Activated T-cell treated with anti-CD3 and anti-CD28 coated beads for 4 hours (primary cell): Measurements from ENCODE around the gene KREMEN1.
"Not testable (repeated sequence)": the region's sequence is repeated elsewhere in the genome, so short reads cannot be mapped to it uniquely, and the experiment has no call there.

Experiments used
- DNase-seq: peaks from one replicate; pipeline ENCODE4 v3.0.0-alpha.2; 2020

Gene KREMEN1

DNA sequence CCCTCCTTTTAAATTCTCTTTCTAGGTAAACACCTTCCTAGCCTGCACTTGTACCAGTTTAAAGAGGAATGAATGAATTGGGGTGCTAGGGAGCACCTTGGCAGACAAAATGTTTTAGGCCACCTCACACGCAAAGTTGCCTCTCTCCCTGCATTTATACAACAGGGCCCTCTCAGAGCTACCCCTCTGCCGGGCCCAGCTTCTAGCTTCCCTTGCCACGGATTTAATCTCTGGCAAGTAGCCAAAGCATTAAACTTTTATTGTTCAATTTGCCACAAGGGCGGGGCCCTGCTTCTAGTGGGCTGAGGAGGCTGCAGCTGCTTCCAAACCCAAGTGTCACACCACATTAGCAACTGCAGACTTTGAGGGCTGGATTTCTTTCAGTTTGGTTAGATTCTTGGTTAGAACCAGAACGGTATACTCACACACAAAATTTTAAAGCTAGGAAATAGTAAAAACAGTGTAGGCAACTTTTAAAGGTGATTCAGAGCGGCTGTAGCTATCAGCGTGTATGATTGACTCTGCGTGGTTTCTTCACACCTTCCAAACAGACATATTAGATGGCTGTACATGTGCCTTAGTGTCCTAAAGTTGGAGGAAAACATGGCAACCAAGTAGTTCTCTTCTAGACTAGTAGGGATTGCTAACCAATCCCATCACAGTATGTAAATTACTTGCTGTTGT lies 6.5 kb downstream of the KREMEN1 start:
- DNase-seq = no peak

DNA sequence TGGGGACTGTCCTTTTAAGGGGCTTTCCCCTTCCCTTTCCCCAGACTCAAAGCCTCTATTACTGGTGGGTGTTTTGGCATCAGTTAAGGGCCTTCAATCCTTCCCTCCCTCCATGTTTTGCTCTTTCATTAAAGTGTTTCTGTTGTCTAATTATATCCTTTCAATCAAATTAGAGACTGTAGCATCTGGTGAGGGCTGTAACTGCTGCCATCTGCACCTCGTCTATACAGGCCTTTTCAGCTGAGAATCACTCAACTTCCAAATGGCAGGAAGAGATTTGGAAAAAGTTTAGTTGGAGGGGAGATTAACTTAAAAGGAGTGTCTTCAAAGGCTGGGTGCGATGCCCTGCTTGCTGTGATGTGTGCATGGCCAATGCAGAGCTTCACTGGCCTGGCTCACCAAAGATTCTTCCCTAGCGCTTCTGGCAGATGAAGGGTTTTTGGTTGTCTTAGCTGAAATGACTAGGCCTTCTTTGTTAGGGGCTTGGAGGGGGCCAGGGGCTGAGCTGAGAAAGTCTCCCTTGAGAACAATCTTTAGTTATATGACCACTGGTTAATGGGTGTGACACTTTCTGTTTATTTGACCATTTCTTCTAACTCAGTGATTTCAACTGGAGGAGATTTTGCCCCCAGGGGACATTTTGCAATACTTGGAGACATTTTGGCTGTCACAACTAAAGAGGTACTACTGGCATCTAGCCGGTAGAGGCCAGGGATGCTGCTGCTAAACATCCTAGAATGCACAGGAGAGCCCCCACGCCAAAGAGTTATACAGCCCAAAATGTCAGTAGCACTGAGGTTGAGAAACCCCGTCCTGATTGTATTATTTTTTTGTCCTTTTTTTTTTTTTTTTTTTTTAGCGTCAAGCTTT lies 7.5 kb downstream of the KREMEN1 start:
- DNase-seq = no peak

DNA sequence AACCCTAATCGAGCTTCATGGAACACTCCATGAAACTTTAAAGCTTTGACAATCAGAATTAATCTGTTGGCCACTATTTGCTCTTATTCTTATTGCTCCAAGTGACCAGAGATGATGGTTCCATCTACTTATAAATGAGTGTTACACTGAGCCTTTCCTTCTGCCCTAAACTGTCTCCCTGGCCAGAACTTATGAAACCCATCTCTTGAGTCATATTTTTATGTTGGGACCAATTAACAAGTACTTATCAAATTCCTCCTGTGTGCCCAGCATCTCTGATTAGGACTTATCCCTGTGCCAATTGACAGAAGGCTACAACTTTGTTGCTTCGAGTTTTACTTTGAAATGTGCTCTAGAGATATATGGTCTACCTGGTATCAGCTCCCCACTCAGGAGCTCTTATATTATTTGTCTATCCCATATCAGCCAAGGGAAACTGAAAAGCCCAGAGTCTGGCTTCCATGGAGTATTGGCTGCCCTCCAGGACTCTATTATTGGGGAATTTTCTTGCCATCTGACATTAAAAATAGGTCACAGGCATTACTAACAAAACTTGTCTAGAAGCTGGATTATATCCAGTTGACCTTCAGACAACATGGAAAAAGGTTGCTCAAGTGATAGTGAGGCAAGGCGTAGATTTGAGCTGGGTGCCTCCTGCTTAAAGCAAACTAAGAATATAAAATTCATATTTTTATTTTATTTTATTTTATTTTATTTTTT lies 8.8 kb downstream of the KREMEN1 start:
- DNase-seq = no peak

DNA sequence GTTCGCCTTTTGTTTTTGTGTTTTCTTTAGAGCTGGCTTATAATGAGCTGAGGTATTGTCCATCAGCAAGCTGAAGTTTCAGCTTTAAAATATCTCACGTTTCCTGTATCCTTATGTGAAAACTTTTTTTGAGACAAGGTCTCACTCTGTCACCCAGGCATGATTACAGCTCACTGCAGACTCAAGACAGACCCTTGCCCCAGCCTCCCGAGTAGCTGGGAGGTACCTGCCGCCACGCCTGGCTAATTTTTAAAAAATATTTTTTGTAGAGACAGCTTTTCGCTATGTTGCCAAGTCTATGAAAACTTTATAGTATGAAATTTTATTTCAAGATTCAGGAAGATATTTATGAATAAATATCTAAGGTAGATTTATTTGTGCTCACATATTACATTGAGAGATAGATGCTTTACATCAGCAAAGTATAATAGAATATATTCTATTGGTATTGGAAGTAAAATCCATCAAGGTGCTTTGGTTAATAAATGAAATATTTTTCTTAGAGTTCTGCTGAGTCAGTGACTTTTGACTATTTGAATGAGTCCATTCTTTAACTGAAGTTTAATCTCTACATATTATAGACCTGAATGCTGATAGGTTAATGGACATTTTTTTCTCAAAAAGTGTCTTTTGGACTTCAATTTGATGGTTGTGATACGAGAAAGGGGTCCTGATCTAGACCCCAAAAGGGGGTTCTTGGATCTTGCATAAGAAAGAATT lies 10.2 kb downstream of the KREMEN1 start:
- no peak for DNase-seq

DNA sequence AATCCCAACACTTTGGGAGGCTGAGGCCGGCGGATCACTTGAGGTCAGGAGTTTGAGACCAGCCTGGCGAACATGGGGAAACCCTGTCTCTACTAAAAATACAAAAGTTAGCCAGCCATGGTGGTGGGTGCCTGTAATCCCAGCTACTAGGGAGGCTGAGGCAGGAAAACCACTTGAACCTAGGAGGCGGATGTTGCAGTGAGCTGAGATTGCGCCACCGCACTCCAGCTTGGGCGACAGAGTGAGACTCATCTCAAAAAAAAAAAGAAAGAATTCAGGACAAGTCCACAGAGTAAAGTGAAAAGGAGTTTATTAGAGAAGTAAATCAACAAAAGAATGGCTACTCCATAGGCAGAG lies 10.7 kb downstream of the KREMEN1 start:
- DNase-seq = not testable (repeated sequence)

DNA sequence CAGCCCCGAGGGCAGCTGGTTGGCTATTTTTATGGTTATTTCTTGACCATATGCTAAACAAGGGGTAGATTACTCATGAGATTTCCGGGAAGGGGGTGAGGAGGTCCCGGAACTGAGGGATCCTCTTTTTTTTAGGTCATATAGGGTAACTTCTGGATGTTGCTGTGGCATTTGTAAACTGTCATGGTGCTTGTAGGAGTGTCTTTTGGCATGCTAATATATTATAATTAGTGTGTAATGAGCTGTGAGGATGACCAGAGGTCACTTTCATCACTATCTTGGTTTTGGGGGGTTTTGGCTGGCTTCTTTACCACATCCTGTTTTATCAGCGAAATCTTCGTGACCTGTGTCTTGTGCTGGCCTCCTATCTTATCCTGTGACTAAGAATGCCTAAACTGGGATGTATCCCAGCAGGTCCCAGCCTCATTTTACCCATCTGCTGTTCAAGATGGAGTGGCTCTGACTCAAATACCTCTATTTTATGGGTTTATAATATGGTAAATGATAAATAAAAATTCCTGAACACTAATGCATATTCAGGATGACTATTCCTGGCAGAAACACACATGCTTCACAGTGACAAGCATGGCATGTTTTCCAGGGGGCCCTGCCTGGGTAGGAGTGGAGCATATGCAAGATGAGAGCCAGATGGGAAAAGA lies 11.2 kb downstream of the KREMEN1 start:
- no peak for DNase-seq

DNA sequence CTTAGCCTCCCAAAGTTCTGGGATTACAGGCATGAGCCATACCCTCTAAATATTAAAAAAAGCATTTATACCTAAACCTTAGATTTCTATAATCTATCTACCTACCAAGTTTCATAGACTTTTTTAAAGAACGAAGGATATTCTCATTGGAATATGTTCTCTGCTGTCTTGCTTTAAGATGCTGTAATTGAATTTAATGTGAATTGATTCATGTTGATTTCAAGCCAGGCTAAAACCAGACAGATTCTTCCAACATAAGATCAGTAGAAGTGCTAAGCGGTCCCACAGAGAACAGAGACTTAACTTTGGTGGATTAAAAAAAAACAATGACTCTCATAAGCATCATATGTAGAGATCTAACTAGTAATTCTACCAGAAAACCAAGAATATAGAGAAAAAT lies 14.2 kb downstream of the KREMEN1 start:
- no peak for DNase-seq

DNA sequence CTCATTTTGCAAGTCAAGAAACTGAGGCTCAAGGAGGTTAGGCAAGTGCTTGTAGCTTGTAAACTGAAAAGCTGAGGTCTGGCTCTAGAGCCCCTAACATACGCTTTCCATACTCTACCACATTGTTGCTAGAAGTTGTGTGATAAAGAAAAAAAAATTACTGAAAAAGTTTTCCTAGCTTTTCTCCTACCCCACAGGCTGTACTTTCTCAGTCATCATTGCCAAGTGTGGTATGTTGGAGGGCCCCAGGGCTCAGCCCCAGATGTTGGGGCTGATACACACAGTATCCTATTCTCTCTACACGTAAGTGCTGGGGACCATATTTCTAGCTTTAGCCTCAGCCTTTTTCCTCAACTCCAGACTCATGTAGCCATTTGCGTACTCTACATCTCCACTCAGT lies 16.0 kb downstream of the KREMEN1 start:
- DNase-seq = no peak

DNA sequence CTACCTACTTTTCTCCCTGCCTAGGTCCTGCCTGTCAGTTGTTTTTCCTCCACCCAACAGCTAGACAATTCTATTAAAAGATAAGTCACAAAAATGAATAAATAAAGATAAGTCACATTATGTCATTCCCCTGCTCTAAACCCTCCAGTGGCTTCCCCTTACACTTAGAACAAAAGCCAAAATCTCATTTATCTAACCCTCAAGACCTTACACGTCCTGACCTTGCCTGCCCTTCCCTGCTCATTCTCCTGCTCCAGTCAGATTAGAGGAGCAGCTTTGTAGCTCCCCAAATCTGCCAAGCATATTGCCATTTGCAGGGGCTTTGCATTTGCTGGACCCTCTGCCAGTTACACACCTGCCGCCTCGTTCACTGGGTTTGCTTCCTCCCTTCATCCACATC lies 16.7 kb downstream of the KREMEN1 start:
- no peak for DNase-seq

DNA sequence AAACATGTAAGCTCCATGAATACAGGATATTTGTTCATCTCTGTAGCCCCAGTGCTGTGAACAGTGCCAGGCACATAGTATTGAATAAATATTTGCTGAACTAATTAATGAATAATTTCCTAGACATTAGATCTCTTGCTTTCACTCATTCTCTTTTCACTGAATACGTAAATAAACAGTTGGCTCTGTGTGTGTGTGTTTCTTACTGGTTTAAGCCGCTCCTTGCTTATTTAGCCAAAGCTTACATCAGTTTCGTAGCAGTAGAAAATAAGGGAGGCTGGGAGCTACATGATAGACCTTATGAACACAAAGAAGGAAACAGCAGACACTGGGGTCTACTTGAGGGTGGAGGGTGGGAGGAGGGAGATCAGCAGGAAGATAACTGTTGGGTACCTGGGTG lies 17.2 kb downstream of the KREMEN1 start:
- DNase-seq = no peak

DNA sequence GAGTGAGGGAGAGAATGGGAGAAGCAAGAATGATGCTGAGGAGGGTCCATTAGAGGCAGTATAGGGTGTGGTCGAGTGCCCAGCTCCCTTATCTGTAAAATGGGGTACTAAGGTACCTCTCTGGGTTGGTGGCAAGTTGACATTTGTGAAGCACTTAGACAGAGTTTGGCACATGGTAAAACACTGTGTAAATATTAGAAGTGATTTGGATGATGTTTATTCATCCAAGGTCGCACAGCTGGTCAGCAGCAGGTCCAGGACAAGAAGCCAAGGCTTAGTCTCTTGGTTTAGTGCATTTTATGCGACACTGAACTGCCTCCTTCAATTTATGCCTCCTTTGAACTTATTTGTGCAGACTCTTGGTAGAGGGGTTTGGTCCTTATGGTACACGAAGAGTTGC lies 19.4 kb downstream of the KREMEN1 start:
- DNase-seq = no peak

DNA sequence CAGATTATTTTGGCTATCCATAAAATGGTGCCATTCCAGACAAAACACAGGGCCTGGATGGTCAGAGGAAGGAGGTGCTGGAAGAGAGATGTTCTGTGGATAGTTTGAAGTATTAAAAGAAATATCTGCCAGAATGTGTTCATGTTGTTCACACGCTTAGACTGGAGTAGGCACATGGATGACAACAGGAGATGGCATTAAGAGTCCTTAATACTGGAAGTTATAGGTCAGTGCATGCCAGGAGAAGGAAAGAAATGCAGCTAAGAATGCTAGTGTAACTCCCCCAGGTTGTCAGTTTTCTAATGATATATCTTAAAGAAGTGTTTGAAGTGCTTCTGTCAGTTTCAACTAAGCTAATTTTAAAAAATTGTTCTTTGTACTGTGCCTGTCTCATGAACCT lies 20.2 kb downstream of the KREMEN1 start:
- DNase-seq = no peak

DNA sequence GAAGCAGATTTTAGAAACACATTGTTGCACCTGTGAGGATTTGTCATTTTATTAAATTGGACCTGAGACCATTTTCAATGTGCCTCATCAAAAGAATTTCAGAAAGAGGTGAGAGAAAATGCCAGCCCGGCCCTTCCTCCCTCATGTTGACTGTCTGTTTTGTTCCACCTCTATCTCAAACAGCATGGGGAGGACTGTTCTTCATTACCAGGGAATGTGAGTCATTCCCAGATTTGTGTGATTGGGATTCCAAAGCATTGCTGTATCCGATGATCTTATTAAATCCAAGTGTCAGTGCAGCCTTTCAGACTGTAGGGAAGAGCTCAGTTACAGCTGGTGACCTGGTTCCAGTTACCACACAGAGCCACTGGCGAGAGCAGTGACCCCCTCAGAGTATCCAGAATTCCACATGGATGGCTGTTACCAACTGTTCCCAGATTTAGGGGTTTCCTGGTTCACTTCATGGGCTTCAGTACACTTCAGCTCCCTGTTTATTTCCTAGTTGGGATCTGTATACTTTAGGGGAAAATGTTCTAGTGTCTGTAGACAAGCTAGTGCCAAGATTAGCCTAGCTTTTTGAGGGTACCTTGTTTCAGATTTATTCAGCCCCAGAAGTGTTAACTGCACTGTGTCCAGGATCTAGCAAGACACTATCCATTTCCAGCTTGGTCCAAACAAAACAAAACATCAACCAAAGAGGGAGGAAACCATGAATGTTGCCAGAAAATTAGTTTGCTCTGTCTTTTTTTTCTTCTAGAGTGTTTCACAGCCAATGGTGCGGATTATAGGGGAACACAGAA lies 20.9 kb downstream of the KREMEN1 start:
- DNase-seq = no peak

DNA sequence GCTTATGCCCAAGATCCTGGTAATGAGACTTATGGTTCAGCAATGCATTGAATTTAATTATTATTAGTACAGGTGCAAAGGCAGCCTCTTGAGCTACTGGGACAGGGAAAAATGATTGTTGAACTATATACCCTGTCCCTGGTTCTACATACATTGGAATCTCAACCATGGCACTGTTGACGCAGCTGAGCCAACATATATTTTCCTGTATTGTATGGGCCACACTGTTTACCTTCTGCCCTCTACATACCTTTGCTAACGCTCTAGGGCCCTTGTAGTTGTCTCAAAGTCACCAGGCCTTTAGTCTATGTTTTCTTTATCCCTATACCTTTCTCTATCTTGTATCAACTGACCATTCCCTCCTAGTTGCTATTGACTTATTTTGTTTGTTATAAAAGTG lies 22.6 kb downstream of the KREMEN1 start:
- DNase-seq = no peak

DNA sequence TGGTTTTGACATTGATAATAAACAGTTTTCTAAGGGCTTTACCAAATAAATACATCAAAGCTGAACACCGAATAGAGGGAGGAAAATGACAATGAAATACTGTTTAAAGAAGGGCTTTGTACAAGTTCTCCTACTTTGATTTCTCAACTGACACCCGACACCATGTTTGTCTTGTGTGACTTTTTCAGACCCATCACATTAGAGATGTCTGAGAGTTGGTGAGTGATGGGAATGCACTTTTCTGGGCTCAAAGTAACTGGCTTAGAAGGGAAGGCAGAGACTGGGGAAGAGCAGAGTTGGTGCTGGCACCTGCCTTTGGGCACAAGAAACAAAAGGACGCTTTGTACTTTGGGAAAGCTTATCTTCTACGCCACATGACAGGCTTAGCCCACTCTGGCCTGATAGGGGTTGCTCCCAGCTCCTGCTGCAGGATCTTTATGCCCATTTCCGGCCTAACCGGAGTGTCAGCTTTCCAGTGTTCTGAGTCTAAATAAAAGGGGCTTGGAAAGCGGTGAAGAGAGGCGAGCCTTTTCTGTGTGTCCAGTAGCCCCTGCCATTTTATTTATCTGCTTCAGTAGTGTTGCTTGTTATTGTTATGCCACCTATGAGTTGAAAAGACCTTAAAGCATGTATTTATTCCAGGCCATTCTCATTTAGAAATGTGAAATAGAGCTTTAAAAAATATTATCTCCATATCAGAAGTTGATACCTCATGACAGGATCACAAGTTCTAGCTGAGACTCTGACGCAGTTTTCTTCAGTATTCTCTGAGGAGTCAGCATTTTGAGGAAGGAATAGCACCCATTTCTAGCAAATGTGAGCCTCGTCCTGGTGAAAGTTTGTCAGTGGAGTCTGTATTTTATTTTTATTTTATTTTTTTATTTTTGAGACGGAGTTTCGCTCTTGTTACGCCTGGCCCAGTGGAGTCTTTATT lies 24.2 kb downstream of the KREMEN1 start:
- DNase-seq = no peak

DNA sequence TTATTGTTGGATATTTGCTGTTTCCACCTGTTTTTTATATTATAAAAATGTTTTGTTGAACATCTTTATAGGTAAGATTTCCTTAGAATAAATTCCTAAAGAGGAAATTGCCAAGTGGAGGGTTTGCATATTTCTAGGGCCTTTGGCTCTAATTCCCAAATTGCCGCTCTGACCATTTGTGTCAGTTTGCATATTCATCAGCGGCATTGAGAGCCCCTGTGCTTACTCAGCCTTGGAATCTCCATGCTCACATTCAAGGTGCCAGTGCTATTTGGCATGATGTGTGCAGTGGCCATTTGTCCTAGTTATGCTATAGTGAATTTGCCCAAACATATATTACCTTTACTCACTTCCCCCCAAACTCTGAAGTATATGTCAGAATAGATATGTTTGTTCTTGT lies 25.5 kb downstream of the KREMEN1 start:
- no peak for DNase-seq

DNA sequence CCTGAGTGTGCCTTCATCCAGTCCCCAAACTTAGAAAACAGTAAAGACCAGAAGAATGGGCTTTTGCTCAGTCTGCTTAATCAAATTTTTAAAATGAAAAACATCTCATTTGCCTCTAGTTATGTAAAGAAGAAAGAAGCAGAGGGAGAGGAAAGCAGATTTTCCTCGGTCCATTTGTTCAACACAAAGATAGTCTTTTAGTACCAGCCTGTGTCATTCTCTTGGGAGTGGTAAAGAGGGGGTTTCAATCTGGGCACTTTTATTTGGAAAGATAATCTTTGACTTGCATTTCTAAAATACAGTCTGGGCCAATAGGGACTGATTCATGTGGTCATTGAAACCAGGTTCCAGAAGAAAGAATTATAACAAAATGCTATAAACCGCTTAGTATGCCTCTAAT lies 29.5 kb downstream of the KREMEN1 start:
- no peak for DNase-seq

DNA sequence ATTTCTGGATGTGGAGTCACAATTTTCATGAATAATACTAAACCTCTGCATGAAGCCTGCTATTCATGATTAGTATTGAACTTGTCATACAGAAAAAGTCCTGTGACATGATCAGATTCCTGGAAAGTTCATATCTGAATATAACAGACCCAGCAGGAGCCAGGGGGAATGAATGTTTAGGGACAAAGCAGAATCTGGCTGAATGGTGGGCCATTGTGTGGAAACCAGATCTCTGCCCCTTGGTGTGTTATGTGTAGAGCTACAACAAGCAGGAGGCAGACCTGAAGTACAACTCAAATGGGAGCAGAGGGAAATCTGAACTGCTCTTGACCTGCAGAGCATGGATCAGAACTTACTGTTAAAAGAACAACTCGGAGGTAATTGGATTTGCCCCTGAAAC lies 30.3 kb downstream of the KREMEN1 start:
- no peak for DNase-seq

DNA sequence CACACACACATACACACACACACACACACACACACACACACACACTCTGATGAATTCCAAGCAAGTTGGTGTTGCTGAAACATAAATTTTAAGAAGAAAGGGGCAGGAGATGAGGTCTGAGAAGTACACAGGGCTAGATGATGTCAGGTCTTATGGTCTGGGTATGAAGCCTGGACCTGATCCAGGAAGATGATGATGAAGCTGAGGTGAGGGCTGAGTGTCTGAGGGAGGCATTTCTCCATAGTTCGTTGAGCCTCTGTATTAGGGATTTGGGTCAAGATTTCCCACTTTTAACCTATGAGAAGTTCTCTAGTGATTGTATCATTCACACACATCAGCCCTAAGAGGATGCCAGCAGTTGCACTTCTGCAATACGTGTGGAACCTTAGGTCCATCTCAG lies 32.6 kb downstream of the KREMEN1 start:
- no peak for DNase-seq

DNA sequence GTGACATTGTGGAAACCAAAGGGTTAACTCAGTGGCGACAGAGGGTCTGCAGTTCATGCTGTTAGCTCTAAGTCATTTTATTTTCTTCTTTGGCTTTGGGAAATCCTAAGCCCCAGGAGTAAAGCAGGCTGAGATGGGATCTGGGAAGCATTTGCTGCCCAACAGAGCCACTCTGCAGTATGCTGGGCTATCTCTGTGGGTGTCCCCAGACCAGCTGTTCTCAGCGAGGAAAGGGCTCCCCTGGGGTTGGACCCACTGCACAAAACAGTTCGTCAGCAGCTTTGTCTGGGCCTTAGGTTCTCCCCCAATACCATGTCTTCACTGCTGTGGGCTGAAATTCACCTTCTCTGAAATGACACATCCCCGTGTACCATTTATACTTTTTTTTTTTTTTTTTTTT lies 34.0 kb downstream of the KREMEN1 start:
- DNase-seq = no peak

DNA sequence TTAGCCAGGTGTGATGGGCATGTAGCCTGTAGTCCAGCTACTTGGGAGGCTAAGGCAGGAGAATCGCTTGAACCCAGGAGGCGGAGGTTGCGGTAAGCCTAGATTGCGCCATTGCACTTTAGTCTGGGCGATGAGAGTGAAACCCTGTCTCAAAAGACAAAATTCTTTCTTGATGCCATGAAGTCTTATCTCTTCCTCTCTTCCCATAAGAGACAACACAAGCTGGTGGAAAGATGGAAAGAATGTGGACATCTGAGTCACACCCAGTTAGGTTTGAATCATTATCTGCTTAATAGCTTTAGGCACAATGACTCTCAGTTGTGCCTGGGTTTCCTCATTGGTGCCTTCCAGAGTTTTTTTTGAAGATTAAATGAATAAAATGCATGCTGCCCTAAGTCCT lies 35.3 kb downstream of the KREMEN1 start:
- no peak for DNase-seq
